ENCODE data around the gene FADS2. TPM values are rescaled to one million over a fixed set of nuclear protein-coding genes. Genes with fewer than 3 reads are reported as not detected.

FADS2 gene
- total RNA-seq, 1 donor from 2014 or later, result 25.7 TPM

GRCh38 chr11:61838921-61839320, 10.8 kb downstream of the FADS2 start:
- H3K36me3 ChIP-seq, result peaks cover 16% of the 10 kb centered on the region

GRCh38 chr11:61839742-61840141, 11.6 kb downstream of the FADS2 start:
- peaks cover 16% of the 10 kb centered on the region for H3K36me3 ChIP-seq
- no peak overlapping the region for H3K4me3 ChIP-seq
- DNase-seq, result no peak
- intact Hi-C loops (cut with micrococcal nuclease), result no loop called here
- H3K4me1 ChIP-seq, result peaks cover 33% of the 10 kb centered on the region
- no peak overlapping the region for H3K27ac ChIP-seq (replicated peaks)
- no peaks in the 10 kb centered on the region for H3K27me3 ChIP-seq (ENCODE audit: low read depth)
- no peaks in the 10 kb centered on the region for H3K9me3 ChIP-seq (replicated peaks)
- TF ChIP-seq CTCF (IDR thresholded peaks at IDR 0.05; ENCODE audit: borderline replicate concordance), result no peak

More at GRCh38 chr11:61838921-61839320, 10.8 kb downstream of the FADS2 start:
- Histone ChIP-seq H3K9me3 (replicated peaks) (no peaks in the 10 kb centered on the region), H3K4me1 (peaks cover 41% of the 10 kb centered on the region), H3K27me3 (ENCODE audit: low read depth) (no peaks in the 10 kb centered on the region), H3K4me3 (no peak overlapping the region), H3K27ac (replicated peaks) (no peak overlapping the region)
- intact Hi-C loops (cut with micrococcal nuclease), result no loop called here
- TF ChIP-seq CTCF (IDR thresholded peaks at IDR 0.05; ENCODE audit: borderline replicate concordance), result no peak
- DNase-seq, result no peak

GRCh38 chr11:61840371-61840770, 12.3 kb downstream of the FADS2 start:
- Histone ChIP-seq H3K9me3 (replicated peaks) (no peaks in the 10 kb centered on the region), H3K27ac (replicated peaks) (no peak overlapping the region), H3K36me3 (peaks cover 16% of the 10 kb centered on the region), H3K4me3 (no peak overlapping the region), H3K27me3 (ENCODE audit: low read depth) (no peaks in the 10 kb centered on the region), H3K4me1 (peaks cover 27% of the 10 kb centered on the region)
- intact Hi-C loops (cut with micrococcal nuclease), result no loop called here
- no peak for TF ChIP-seq CTCF (IDR thresholded peaks at IDR 0.05; ENCODE audit: borderline replicate concordance)
- no peak for DNase-seq

GRCh38 chr11:61841636-61842527, 13.8 kb downstream of the FADS2 start:
- no peaks in the 10 kb centered on the region for H3K27me3 ChIP-seq (ENCODE audit: low read depth)
- H3K36me3 ChIP-seq, result peaks cover 16% of the 10 kb centered on the region
- peak overlapping the region; percentile 75 for H3K27ac ChIP-seq (replicated peaks)
- no peaks in the 10 kb centered on the region for H3K9me3 ChIP-seq (replicated peaks)
- peaks cover 18% of the 10 kb centered on the region for H3K4me1 ChIP-seq
- TF ChIP-seq CTCF (IDR thresholded peaks at IDR 0.05; ENCODE audit: borderline replicate concordance), result no peak
- H3K4me3 ChIP-seq, result peak overlapping the region; percentile 34
- intact Hi-C loops (cut with micrococcal nuclease), result no loop called here
- DNase-seq, result no peak

GRCh38 chr11:61842528-61842820, 14.4 kb downstream of the FADS2 start:
- intact Hi-C loops (cut with micrococcal nuclease), result no loop called here
- Histone ChIP-seq H3K27me3 (ENCODE audit: low read depth) (no peaks in the 10 kb centered on the region), H3K9me3 (replicated peaks) (no peaks in the 10 kb centered on the region), H3K27ac (replicated peaks) (peak overlapping the region; percentile 75), H3K36me3 (peaks cover 16% of the 10 kb centered on the region), H3K4me1 (peaks cover 18% of the 10 kb centered on the region), H3K4me3 (peak overlapping the region; percentile 34)
- no peak for DNase-seq
- TF ChIP-seq CTCF (IDR thresholded peaks at IDR 0.05; ENCODE audit: borderline replicate concordance), result no peak

Measured in left ventricle myocardium inferior (tissue), 1 donor.